Testis (tissue), 2 donors: ENCODE results near the gene BABAM2.

Source experiments
- POLR2A ChIP-seq: fragments of 450-650 bp; IDR thresholded peaks from one replicate; pipeline ENCODE4 v1.6.1; 2017; ENCODE audit warnings: antibody characterized with exemption, mild to moderate bottlenecking, moderate library complexity
- TF ChIP-seq, protein P1 (sequence below), 3 experiments: fragments of 450-650 bp in 2 of 3; fragments of 200-600 bp in 1 of 3; sonication (generic) in 1 of 3; IDR thresholded peaks; one replicate each; pipeline ENCODE4 v1.5.1; 2016 to 2019; ENCODE audit warnings: antibody characterized with exemption in 3 of 3, mild to moderate bottlenecking in 2 of 3, moderate library complexity in 1 of 3

DNA sequence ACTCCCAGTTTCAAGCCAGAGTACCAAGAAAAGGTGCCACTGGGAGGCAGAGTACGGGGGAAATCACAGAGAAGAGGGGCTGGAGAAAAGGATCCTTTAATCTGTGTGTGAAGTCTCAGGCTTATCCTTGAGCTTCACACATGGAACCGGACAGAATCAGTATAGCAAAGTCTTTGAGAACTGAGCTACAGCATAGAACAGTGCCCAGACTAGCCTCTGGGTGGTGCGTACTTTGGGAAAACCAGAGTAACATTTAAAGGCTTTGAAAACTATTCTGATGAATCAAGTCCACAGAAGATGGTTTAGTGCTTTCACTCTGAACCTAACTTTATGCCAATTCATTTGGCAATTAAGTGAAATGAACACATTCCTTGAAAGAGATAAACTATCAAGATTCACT is 83.1 kb downstream of the BABAM2 start:
- TF ChIP-seq, protein P1, sequence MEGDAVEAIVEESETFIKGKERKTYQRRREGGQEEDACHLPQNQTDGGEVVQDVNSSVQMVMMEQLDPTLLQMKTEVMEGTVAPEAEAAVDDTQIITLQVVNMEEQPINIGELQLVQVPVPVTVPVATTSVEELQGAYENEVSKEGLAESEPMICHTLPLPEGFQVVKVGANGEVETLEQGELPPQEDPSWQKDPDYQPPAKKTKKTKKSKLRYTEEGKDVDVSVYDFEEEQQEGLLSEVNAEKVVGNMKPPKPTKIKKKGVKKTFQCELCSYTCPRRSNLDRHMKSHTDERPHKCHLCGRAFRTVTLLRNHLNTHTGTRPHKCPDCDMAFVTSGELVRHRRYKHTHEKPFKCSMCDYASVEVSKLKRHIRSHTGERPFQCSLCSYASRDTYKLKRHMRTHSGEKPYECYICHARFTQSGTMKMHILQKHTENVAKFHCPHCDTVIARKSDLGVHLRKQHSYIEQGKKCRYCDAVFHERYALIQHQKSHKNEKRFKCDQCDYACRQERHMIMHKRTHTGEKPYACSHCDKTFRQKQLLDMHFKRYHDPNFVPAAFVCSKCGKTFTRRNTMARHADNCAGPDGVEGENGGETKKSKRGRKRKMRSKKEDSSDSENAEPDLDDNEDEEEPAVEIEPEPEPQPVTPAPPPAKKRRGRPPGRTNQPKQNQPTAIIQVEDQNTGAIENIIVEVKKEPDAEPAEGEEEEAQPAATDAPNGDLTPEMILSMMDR (IDR thresholded peaks at IDR 0.05) = no peak
- TF ChIP-seq POLR2A = no peak
